ENCODE data around the gene PHKA1. TPM values are rescaled to one million over a fixed set of nuclear protein-coding genes. Genes with fewer than 3 reads are reported as not detected.

Gene PHKA1
- total RNA-seq, 1 experiment from 2014 or later: 15.3 TPM

DNA sequence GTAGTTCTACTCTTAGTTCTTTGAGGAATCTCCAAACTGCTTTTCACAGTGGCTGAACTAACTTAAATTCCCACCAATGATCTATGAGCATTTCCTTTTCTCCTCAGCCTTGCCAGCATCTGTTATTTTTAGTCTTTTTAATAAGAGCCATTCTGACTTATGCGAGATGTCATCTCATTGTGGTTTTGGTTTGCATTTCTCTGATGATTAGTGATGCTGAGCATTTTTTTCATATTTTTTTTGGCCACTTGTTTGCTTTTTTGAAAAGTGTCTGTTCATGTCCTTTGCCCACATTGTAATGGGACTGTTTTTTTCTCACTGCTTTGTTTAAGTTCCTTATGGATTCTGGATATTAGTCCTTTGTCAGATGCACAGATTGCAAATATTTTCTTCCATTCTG is 21.5 kb upstream of the PHKA1 start:
- no peak for DNase-seq (ENCODE audit: low read depth, low spot score)
- no peaks in the 10 kb centered on the region for H3K36me3 ChIP-seq (ENCODE audit: control insufficient read depth in 1 of 2, insufficient read depth in 2 of 2, low read length in 2 of 2)
- no peak overlapping the region for H3K9ac ChIP-seq (ENCODE audit: low read length)
- ChIA-PET CTCF (no interaction called here), RAD21 (ENCODE audit: low non-redundant PET in 1 of 2, low total read pairs in 2 of 2, uncharacterized antibody in 2 of 2, unreplicated experiment in 2 of 2) (no interaction called here), POLR2A (no interaction called here)
- BruUV-seq (replicated peaks): no TSS peak
- no peak overlapping the region for H2AFZ ChIP-seq (ENCODE audit: low read depth, low read length, poor library complexity, severe bottlenecking)
- no peaks in the 10 kb centered on the region for H3K4me1 ChIP-seq (ENCODE audit: control insufficient read depth in 1 of 2, insufficient read depth in 2 of 2, low read length in 2 of 2)
- intact Hi-C loops (cut with micrococcal nuclease): no loop called here
- H3K27ac ChIP-seq (ENCODE audit: low read depth, low read length): no peak overlapping the region
- no peaks in the 10 kb centered on the region for H3K9me2 ChIP-seq (ENCODE audit: insufficient read depth)
- ATAC-seq: no peak
- H3K4me3 ChIP-seq (replicated peaks in 1 of 2; ENCODE audit: low read depth in 1 of 2, low read length in 2 of 2): no peak overlapping the region
- no peak overlapping the region for H3K4me2 ChIP-seq (ENCODE audit: low read length)
- H4K20me1 ChIP-seq (ENCODE audit: insufficient read depth): no peaks in the 10 kb centered on the region
- no peaks in the 10 kb centered on the region for H3K9me3 ChIP-seq (ENCODE audit: control insufficient read depth in 1 of 2, insufficient read depth in 1 of 2, low read depth in 1 of 2, low read length in 2 of 2)
- no peaks in the 10 kb centered on the region for H3K79me2 ChIP-seq (ENCODE audit: insufficient read depth, low read length)
- TF ChIP-seq CBX3 (IDR thresholded peaks at IDR 0.05; ENCODE audit: low read depth) (no peak), YY1 (IDR thresholded peaks at IDR 0.05; ENCODE audit: extremely low read depth, insufficient replicate concordance, low read depth, low read length) (no peak), ELF1 (IDR thresholded peaks at IDR 0.05; ENCODE audit: borderline replicate concordance, low read depth) (no peak), CTCF (IDR thresholded peaks at IDR 0.05 in 2 of 3, conservative IDR thresholded peaks at IDR 0.05 in 1 of 3; ENCODE audit: borderline replicate concordance in 1 of 3, insufficient read depth in 1 of 3, low read depth in 2 of 3, low read length in 2 of 3) (no peak), SP1 (IDR thresholded peaks at IDR 0.05; ENCODE audit: low read depth) (no peak), POLR2AphosphoS5 (IDR thresholded peaks at IDR 0.05; ENCODE audit: low read depth, low read length) (no peak), EZH2 (IDR thresholded peaks at IDR 0.05) (no peak), TCF7L2 (IDR thresholded peaks at IDR 0.05; ENCODE audit: borderline replicate concordance, extremely low read depth, insufficient read depth, insufficient read length) (no peak), REST (IDR thresholded peaks at IDR 0.05; ENCODE audit: low read depth) (no peak), EZH2phosphoT487 (IDR thresholded peaks at IDR 0.05; ENCODE audit: borderline replicate concordance) (no peak), POLR2A (IDR thresholded peaks at IDR 0.05; ENCODE audit: borderline replicate concordance, extremely low read depth, insufficient read depth, insufficient read length) (no peak), EGR1 (IDR thresholded peaks at IDR 0.05; ENCODE audit: low read depth) (no peak), MAX (IDR thresholded peaks at IDR 0.05) (no peak), SRF (IDR thresholded peaks at IDR 0.05; ENCODE audit: low read depth) (no peak), ZFX (IDR thresholded peaks at IDR 0.05) (no peak), SIN3A (IDR thresholded peaks at IDR 0.05; ENCODE audit: low read depth) (no peak), JUND (IDR thresholded peaks at IDR 0.05) (no peak)
- TF ChIP-seq, protein P1, sequence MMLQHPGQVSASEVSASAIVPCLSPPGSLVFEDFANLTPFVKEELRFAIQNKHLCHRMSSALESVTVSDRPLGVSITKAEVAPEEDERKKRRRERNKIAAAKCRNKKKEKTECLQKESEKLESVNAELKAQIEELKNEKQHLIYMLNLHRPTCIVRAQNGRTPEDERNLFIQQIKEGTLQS (IDR thresholded peaks at IDR 0.05): no peak
- TF ChIP-seq, protein P2, sequence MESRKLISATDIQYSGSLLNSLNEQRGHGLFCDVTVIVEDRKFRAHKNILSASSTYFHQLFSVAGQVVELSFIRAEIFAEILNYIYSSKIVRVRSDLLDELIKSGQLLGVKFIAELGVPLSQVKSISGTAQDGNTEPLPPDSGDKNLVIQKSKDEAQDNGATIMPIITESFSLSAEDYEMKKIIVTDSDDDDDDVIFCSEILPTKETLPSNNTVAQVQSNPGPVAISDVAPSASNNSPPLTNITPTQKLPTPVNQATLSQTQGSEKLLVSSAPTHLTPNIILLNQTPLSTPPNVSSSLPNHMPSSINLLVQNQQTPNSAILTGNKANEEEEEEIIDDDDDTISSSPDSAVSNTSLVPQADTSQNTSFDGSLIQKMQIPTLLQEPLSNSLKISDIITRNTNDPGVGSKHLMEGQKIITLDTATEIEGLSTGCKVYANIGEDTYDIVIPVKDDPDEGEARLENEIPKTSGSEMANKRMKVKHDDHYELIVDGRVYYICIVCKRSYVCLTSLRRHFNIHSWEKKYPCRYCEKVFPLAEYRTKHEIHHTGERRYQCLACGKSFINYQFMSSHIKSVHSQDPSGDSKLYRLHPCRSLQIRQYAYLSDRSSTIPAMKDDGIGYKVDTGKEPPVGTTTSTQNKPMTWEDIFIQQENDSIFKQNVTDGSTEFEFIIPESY (IDR thresholded peaks at IDR 0.05; ENCODE audit: extremely low read depth, insufficient replicate concordance, low read length): no peak
- H3K27me3 ChIP-seq (ENCODE audit: insufficient read depth, low read length): no peaks in the 10 kb centered on the region
